Kidney (tissue), 14 donors: ENCODE measurements around the gene RAET1E. TPM values are rescaled to one million over a fixed set of nuclear protein-coding genes. Genes with fewer than 3 reads are reported as not detected.

Experiments
- DNase-seq, 5 donors: peaks; one replicate each; pipeline ENCODE4 v3.0.0-alpha.2; 2013 to 2020
- FAIRE-seq: peaks from 2 replicates; lab custom pipeline; 2012; peaks lifted over from hg19 to GRCh38; lab: Jason Lieb, UNC
- H3K27ac ChIP-seq, 2 donors: one replicate each; pipeline ENCODE4 v1.7.0; 2013; ENCODE audit warnings: low read depth in 2 of 2, low read length in 2 of 2, inconsistent platforms in 1 of 2
- H3K27me3 ChIP-seq: one replicate; pipeline ENCODE4 v1.7.1; 2013; ENCODE audit warnings: low read length, inconsistent platforms; ENCODE audit not compliant: control insufficient read depth, insufficient read depth
- H3K36me3 ChIP-seq, 3 donors: one replicate each; pipeline versions ENCODE4 v1.7.0 to v1.7.1; 2013; ENCODE audit warnings: low read length in 3 of 3, control low read depth in 1 of 3, inconsistent platforms in 1 of 3; ENCODE audit not compliant: insufficient read depth in 3 of 3, control insufficient read depth in 2 of 3
- H3K4me1 ChIP-seq, 3 donors: one replicate each; pipeline versions ENCODE4 v1.7.0 to v1.7.1; 2013; ENCODE audit warnings: low read length in 3 of 3, inconsistent platforms in 1 of 3, low read depth in 1 of 3; ENCODE audit not compliant: control insufficient read depth in 2 of 3, insufficient read depth in 2 of 3
- H3K4me3 ChIP-seq, 3 donors: one replicate each; pipeline versions ENCODE4 v1.7.0 to v1.8.1; 2013; ENCODE audit warnings: low read length in 3 of 3, control low read depth in 1 of 3, inconsistent platforms in 1 of 3
- H3K9ac ChIP-seq, 3 donors: one replicate each; pipeline versions ENCODE4 v1.7.0 to v1.7.1; 2013; ENCODE audit warnings: low read length in 3 of 3, control low read depth in 1 of 3, inconsistent platforms in 1 of 3
- H3K9me3 ChIP-seq, 3 donors: one replicate each; pipeline versions ENCODE4 v1.7.0 to v1.7.1; 2013; ENCODE audit warnings: low read length in 3 of 3, control low read depth in 1 of 3, inconsistent platforms in 1 of 3; ENCODE audit not compliant: control insufficient read depth in 2 of 3, insufficient read depth in 1 of 3
- intact Hi-C: fragments of 100-400 bp; cut with DNase I; formaldehyde crosslinking; loops from one replicate; pipeline ENCODE4 v1.11.1; 2022
- polyA plus RNA-seq: library from polyadenylated mRNA; stranded (reverse); fragments of 350-450 nt; fragmentation: Illumina TruSeq; extraction: RNeasy Lipid Tissue Mini Kit (QIAGEN cat#74804); gene quantifications from one replicate; pipeline ENCODE4 v1.2.3, GENCODE V29; 2014; ENCODE audit warnings: low read depth, low replicate concordance; ENCODE audit not compliant: insufficient read depth
- total RNA-seq: library from RNA; stranded (reverse); fragmentation: NEBNext Ultra II Directional; extraction: Animal tissue kit (Norgen Biotek cat#: 25700); gene quantifications from one replicate; pipeline ENCODE4 v1.2.1, GENCODE V29; 2021
- TF ChIP-seq, protein P1 (sequence below): IDR thresholded peaks from 3 replicates; pipeline ENCODE4 v1.5.1; 2012; ENCODE audit warnings: mild to moderate bottlenecking, moderate library complexity, borderline replicate concordance; ENCODE audit not compliant: insufficient read depth; ENCODE audit errors: extremely low read depth
- donor health status: control.
- donor health status: control.
- donor health status: control.
- donor health status: control.
- donor health status: control.
- donor health status: DM: yes; HTN: yes; CAD: no.
- donor health status: Normal renal cell carcinoma (clear cell type).

RAET1E gene
- total and polyA plus RNA-seq, 2 donors from 2014 or later: 1.0 to 3.1 TPM

DNA sequence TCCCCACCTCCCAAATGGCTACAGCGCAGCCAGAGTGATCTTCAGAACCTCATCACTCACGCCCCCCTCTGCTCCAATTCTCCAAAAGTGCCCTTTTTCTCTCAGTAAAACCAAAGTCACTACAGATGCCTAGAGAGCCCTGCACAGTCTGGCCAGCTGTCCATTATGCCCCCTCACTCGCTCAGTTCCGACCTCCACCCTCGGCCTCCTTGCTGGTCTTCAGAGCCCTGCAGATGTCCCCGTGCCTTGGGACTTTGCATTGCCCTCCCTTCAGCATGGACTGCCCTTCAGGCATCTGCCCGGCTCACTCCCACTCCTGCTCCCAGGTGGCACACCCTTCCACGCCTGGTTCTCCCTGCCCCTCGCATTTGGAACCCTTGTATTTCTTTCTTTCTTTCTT, 1.1 kb upstream of the RAET1E start:
- no peaks in the 10 kb centered on the region for H3K9me3 ChIP-seq
- no peak overlapping the region for H3K27ac ChIP-seq
- DNase-seq: no peak
- H3K4me3 ChIP-seq: no peak overlapping the region
- no peaks in the 10 kb centered on the region for H3K36me3 ChIP-seq
- H3K27me3 ChIP-seq: no peaks in the 10 kb centered on the region
- TF ChIP-seq, protein P1, sequence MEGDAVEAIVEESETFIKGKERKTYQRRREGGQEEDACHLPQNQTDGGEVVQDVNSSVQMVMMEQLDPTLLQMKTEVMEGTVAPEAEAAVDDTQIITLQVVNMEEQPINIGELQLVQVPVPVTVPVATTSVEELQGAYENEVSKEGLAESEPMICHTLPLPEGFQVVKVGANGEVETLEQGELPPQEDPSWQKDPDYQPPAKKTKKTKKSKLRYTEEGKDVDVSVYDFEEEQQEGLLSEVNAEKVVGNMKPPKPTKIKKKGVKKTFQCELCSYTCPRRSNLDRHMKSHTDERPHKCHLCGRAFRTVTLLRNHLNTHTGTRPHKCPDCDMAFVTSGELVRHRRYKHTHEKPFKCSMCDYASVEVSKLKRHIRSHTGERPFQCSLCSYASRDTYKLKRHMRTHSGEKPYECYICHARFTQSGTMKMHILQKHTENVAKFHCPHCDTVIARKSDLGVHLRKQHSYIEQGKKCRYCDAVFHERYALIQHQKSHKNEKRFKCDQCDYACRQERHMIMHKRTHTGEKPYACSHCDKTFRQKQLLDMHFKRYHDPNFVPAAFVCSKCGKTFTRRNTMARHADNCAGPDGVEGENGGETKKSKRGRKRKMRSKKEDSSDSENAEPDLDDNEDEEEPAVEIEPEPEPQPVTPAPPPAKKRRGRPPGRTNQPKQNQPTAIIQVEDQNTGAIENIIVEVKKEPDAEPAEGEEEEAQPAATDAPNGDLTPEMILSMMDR: no peak
- FAIRE-seq: no peak
- no peak overlapping the region for H3K9ac ChIP-seq
- H3K4me1 ChIP-seq: peaks cover 0 to 12% (median 0%) of the 10 kb centered on the region in 3 donors
- intact Hi-C loops: no loop called here

DNA sequence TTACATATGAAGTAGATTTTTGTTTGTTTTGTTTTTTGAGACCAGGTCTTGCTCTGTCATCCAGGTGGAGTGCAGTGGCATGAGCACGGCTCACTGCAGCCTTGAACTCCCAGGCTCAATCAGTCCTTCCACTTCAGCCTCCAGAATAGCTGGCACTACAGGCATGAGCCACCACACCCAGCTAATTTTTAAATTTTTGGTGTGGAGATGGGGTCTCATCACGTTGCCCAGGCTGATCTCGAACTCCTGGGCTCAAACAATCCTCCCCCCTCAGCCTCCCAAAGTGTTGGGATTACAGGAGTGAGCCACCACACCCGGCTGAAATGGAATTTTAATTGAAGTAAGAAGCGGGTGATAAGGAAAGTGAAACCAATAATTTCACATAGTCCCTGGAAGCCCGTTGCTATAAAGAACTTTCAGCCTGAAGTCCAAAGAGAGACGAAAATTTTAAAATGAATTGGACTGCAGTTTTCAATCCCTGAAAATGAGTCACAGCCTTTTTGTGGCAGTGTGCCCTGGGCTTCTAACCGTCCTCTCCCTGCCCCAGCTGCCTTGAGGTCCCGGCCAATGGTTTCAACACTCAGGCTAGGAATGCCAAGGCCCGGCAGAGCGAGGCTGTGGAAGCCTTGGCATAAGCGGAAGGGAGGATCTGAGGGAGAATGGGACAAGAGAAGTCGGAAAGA, 757 bp downstream of the RAET1E start:
- peak in 1 of 5 donors; percentile 87 for DNase-seq
- TF ChIP-seq, protein P1: no peak
- intact Hi-C loops: no loop called here
- H3K4me1 ChIP-seq: peaks cover 0 to 12% (median 0%) of the 10 kb centered on the region in 3 donors
- H3K36me3 ChIP-seq: no peaks in the 10 kb centered on the region
- no peak for FAIRE-seq
- peak overlapping the region; percentile 29 to 54 for H3K27ac ChIP-seq
- no peak overlapping the region for H3K9ac ChIP-seq
- H3K27me3 ChIP-seq: no peaks in the 10 kb centered on the region
- no peaks in the 10 kb centered on the region for H3K9me3 ChIP-seq
- H3K4me3 ChIP-seq: no peak overlapping the region

DNA sequence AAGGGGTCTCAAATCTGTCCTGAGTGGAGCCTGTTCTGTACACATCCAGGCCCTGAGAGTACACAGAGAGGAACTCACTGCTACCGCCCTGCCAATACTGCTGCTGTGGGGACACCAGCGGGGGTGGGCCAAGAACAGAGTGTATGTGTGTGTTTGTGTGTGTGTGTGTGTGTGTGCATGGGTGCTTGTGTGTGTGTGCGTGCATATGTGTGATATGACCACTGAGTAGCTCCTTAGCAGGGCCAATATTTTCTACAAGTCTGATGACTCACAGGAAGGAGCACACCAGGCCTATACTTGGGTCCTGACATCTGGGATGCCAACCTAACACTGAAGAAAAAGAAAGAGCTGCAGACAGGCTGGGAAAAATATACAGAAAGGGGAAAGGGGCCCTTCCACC, 1.4 kb downstream of the RAET1E start:
- TF ChIP-seq, protein P1: no peak
- intact Hi-C loops: no loop called here
- FAIRE-seq (no peak), DNase-seq (no peak)
- no peaks in the 10 kb centered on the region for H3K36me3 ChIP-seq
- no peak overlapping the region for H3K4me3 ChIP-seq
- H3K27me3 ChIP-seq: no peaks in the 10 kb centered on the region
- no peak overlapping the region for H3K27ac ChIP-seq
- no peak overlapping the region for H3K9ac ChIP-seq
- H3K9me3 ChIP-seq: no peaks in the 10 kb centered on the region
- peaks cover 0 to 12% (median 0%) of the 10 kb centered on the region in 3 donors for H3K4me1 ChIP-seq
